Hippocampal formation (tissue), 2 donors: ENCODE data around the gene IER2.

Source experiments
- DNase-seq, 2 donors: peaks; one replicate each; lab custom pipeline; 2025; lab: John Stamatoyannopoulos, UW

Gene IER2

GRCh38 chr19:13150187-13150930, at the start of gene IER2, which contains the start of gene STX10:
Gene IER2 (plus strand): TSS chr19:13150411. CDS start chr19:13153187, 2,776 bp downstream.
Gene STX10 (minus strand): TSS chr19:13150375. CDS start chr19:13150173, 202 bp downstream.
- peak; percentile 92 to 95 for DNase-seq

DNA sequence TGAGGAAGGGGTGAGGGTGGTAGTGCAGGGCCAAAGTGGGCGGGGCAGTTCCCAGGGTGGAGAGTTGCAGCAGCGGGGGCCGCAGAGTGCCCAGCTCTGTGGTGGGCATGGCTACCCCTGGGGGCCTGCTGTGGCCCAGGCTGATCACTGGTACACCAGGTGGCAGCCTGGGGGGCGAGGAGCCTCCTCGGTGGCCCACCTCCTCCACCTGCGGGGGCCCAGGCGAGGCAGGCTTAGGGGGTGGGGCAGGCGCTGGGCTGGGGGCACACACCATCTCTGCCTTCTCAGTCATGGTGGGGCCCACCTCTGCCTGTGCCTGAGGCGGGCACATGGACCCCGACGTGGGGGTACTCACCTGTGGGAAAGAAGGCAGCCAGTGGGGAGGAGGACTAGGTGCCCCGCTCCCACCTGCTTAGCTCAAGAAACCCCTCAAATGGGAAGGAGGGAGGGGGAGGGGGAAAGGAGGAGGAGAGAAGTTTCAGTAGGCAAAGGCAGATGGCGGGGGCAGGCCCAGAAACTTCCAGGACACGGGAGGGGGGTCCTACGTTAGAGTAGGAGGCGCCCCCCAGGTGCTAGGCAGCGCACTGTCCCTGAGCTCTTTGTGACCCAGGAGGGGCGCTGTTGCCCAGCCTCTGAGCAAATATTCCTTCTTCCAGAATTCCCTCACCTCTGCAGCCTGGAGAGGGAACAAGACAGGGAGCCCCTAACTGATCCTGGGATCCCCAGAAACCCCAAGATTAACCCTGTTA, 49.2 kb upstream of the IER2 start:
- no peak for DNase-seq

GRCh38 chr19:13101590-13102415, 48.4 kb upstream of the IER2 start:
- no peak for DNase-seq

DNA sequence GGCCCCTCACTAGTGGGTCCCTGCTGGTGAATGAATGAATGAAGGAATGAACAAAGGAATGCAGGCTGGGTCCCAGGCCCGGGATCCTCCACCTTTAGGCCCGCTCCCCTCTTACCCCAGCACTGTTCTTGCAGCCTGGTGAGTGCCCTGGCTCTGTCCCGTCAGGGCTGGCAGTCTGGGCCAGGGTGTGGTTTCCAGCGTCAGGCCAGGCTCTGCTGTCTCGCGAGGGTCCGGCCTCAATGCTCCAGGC, 47.9 kb upstream of the IER2 start:
- no peak for DNase-seq

DNA sequence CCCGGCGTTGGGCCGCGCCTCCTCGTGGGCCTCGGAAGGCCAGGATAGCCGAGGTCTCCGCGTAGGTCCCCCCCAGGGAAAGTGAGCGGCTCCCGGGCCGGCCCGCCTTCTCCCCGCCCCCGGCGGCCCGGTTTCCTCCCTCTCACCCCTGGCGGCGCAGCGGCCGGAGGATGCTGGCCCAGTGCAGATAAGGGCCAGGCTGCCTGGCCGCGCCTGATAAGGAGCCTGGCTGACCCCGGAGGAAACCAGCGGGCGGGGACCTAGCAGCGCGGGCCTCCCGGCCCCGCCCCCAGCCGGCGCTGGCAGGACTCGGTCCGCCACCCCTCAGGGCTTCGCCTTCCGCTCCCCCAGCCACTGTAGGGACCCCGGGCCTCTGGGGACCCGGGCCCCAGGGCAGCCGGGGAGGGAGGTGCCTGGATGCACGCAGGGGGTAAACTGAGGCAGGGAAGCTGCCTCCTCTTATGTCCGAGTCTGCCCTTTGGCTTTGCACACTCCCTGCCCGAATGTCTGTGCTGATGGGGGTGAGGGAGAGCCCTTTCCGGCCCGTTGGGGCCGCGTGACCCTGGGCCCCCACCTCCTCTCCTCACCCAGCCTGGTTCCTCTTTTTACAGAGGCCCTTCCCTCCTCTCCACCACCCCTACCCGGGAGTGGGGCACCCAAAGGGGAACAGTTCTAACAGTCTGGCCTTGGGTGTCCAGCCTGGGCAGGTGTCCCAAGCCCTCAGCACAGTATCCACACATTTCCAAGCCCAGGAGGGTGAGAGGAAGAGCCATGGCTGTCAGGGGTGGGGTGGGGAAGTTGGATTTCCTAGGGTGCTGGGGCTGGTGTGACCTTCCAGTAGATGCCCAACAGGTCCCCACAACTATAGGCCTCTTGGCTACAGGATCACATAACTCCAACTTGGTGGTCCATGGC, 47.3 kb upstream of the IER2 start, which contains the start of gene LYL1:
Gene LYL1 (minus strand): TSS at position 193 of the 915 bp plus-strand sequence. CDS start 1,687 bp downstream, outside the sequence.
- no peak for DNase-seq

GRCh38 chr19:13103581-13104359, 46.4 kb upstream of the IER2 start:
- no peak for DNase-seq

- DNase-seq = no peak
These were observed 45.8 kb upstream of the IER2 start for GRCh38 chr19:13104360-13104847.

GRCh38 chr19:13104848-13105711, 45.1 kb upstream of the IER2 start:
- DNase-seq = no peak

GRCh38 chr19:13109361-13110098, 40.7 kb upstream of the IER2 start:
- DNase-seq = no peak

- DNase-seq = no peak
These were observed 40.1 kb upstream of the IER2 start for GRCh38 chr19:13110099-13110610.

DNA sequence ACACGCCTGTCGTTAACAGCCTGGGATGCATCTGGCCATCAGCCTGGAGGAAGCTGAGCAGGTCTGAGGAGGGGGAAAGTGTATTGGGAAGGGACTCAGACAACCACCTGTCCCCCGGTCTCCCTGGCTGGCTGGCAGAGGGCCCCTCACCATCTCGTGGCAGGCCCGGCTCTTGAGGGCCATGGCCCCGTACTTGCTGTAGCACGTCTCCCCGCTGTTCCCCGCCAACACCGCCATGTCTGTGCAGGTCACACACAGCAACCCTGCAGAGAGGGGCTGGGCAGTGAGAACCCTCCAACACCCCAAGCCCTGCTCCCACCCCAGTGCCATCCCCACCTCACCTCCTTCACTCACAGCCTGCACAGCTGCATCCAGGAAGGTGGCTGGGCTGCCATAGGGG, 37.7 kb upstream of the IER2 start:
- DNase-seq = no peak

DNA sequence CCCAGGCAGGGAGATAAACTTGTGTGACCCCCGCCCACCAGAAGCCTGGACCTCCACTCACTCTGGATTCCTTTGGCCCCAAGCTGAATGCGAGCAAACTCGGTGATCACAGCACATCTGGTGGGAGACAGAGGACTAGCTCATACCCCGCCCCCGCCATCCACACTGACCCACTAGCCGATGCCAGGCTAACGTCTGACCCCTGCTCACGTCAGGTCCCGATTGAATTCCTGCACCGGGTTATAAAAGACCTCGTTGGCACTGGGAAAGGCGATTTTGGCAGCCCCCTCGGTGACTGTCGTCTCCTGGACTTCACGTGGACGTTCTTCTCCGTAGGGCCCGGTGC, 34.3 kb upstream of the IER2 start:
- DNase-seq = no peak

GRCh38 chr19:13116282-13117175, 33.7 kb upstream of the IER2 start, which contains the start of gene TRMT1:
Gene TRMT1 (minus strand): TSS chr19:13116740. CDS start chr19:13116399, 341 bp downstream.
- peak in 1 of 2 donors; percentile 87 for DNase-seq

DNA sequence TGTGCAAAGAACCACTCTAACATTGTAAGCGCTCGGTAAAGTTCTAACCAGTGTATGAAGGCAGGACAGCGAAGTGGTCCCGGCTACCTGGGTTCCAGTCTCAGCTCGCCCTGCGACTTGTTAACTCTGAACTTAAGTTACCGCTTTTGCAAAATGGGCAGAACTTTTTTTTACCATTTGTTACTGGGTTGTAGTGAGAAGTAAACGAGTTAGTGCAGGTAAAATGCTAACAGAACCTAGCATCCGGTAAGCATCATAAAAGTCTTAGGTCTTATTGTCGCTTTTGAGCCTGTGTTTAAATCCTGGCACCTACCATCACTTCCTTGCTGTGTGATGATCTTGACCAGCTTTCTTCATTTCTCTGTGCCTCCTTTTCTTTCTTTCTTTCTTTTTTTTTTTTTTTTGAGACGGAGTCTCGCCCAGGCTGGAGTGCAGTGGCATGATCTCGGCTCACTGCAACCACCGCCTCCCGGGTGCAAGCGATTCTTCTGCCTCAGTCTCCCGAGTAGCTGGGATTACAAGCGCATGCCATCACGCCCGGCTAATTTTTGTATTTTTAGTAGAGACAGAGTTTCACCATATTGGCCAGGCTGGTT, 32.9 kb upstream of the IER2 start:
- DNase-seq = no peak

DNA sequence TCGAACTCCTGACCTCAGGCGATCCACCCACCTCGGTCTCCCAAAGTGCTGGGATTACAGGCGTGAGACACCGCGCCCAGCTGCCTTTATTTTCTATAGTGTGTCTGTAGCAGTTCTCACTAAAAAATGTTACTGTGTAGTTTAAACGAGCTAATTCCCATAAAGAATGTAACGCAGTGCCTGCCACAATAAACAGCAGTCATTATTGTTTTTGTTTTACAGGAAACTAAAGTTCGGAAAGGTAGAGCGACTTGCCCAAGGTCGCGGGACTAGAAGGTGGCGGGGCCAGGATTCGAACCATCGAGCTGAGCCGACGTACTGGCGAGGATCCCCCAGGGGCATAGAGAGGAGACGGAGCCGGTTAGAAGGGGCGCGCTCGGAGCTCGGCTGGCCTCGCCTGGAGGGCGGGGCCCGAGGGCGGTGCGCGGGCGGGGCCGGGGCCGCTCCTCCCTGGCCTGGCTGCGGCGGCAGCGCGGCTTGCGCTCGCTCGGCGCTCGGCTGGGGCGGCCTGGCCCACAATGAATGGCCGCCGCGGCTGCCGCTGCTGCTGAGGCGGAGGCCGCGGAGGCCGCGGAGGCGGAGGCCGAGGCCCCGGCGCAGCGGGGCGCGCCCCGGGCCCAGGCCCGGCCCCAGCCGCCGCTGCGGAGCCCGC, 32.3 kb upstream of the IER2 start, which contains the start of gene NACC1:
Gene NACC1 (plus strand): TSS at position 493 of the 652 bp plus-strand sequence. CDS start 16,944 bp downstream, outside the sequence.
- peak; percentile 84 to 94 for DNase-seq
